Upper lobe of left lung (tissue), 6 donors: Measurements from ENCODE around the gene CLDN19. TPM values are rescaled to one million over a fixed set of nuclear protein-coding genes. Genes with fewer than 3 reads are reported as not detected.
A peak's percentile ranks its signal among the peaks of the same experiment; 100 is the strongest.

Experiments
- ATAC-seq, 2 donors: fragments of 200-7000 bp; cut with Tn5 transposase; one replicate each; pipeline ENCODE4 v1.9.1; 2022; ENCODE audit warnings: mild to moderate bottlenecking in 2 of 2, moderate library complexity in 2 of 2; ENCODE audit not compliant: low FRiP score in 2 of 2
- DNase-seq, 2 donors: peaks; one replicate each; pipeline ENCODE4 v3.0.0-alpha.2; 2019 to 2020
- H3K27ac ChIP-seq, 4 donors: fragments of 200-600 bp; sonication (generic); one replicate each; pipeline ENCODE4 v1.5.1; 2016 to 2019
- H3K27me3 ChIP-seq, 4 donors: fragments of 200-600 bp; sonication (generic); one replicate each; pipeline ENCODE4 v1.5.1; 2017 to 2019
- H3K36me3 ChIP-seq, 4 donors: fragments of 200-600 bp; sonication (generic); one replicate each; pipeline ENCODE4 v1.5.1; 2016 to 2019
- H3K4me1 ChIP-seq, 4 donors: fragments of 200-600 bp; sonication (generic); one replicate each; pipeline ENCODE4 v1.5.1; 2018 to 2019
- H3K4me3 ChIP-seq, 4 donors: fragments of 200-600 bp; sonication (generic); one replicate each; pipeline ENCODE4 v1.5.1; 2017 to 2019; ENCODE audit warnings: mild to moderate bottlenecking in 2 of 4, moderate library complexity in 1 of 4
- H3K9me3 ChIP-seq, 4 donors: fragments of 200-600 bp; sonication (generic); one replicate each; pipeline ENCODE4 v1.5.1; 2018 to 2019
- CTCF ChIP-seq, 6 experiments: fragments of 450-650 bp in 4 of 6; fragments of 200-600 bp in 2 of 6; sonication (generic) in 2 of 6; IDR thresholded peaks; one replicate each; pipeline ENCODE4 v1.5.1; 2016 to 2019; ENCODE audit warnings: antibody characterized with exemption in 6 of 6
- EP300 ChIP-seq, 4 donors: sonication (generic); formaldehyde crosslinking; IDR thresholded peaks; one replicate each; pipeline ENCODE4 v1.5.1; 2017; ENCODE audit warnings: antibody characterized with exemption in 4 of 4, control low read depth in 2 of 4
- POLR2A ChIP-seq, 4 donors: fragments of 450-650 bp; IDR thresholded peaks; one replicate each; pipeline ENCODE4 v1.5.1; 2016 to 2017; ENCODE audit warnings: antibody characterized with exemption in 4 of 4, mild to moderate bottlenecking in 2 of 4
- POLR2AphosphoS5 ChIP-seq, 2 donors: sonication (generic); formaldehyde crosslinking; IDR thresholded peaks; one replicate each; pipeline ENCODE4 v1.5.1; 2017; ENCODE audit warnings: antibody characterized with exemption in 2 of 2
- WGBS, 2 donors: methylation state at CpG; one replicate each; pipeline ENCODE4 v1.1.5; 2017 to 2018; 5-methylcytosine and 5-hydroxymethylcytosine counted together
- total RNA-seq, 6 donors: library from RNA; depleted of rRNA in 4 of 6; stranded (reverse); fragments of >200 nt in 4 of 6; gene quantifications; one replicate each; pipeline versions ENCODE4 v1.1.0 to v1.2.1, GENCODE V29; 2016 to 2021
- donor health status: DM: no; HTN: no; CAD: no; lungs with moderate emphysema.
- donor health status: DM: no; HTN: yes; CAD: no; lungs with severe emphysema.

The CLDN19 gene
- total RNA-seq, 6 donors from 2014 or later: not detected

- peak in 1 of 2 donors; percentile 63 for DNase-seq
- 77 to 90% methylated on average over 5 to 18 of the region's 21 CpGs for WGBS, 2 donors
Measured at GRCh38 chr1:42737986-42738677, 1.9 kb downstream of the CLDN19 start.

GRCh38 chr1:42737257-42737656 lies 2.8 kb downstream of the CLDN19 start:
- TF ChIP-seq POLR2A (IDR thresholded peaks at IDR 0.05) (no peak), EP300 (IDR thresholded peaks at IDR 0.05) (no peak), POLR2AphosphoS5 (IDR thresholded peaks at IDR 0.05) (no peak), CTCF (IDR thresholded peaks at IDR 0.05) (no peak)
- Histone ChIP-seq H3K9me3 (no peaks in the 10 kb centered on the region), H3K36me3 (no peaks in the 10 kb centered on the region), H3K27me3 (no peaks in the 10 kb centered on the region), H3K4me3 (no peak overlapping the region), H3K27ac (no peak overlapping the region), H3K4me1 (no peaks in the 10 kb centered on the region)
- ATAC-seq (peak in 1 of 2 donors; percentile 31), DNase-seq (peak in 1 of 2 donors; percentile 36)
- 27 to 37% methylated on average over 3 to 5 of the region's 5 CpGs for WGBS, 2 donors

More at GRCh38 chr1:42737986-42738677, 1.9 kb downstream of the CLDN19 start:
- Histone ChIP-seq H3K4me1 (no peaks in the 10 kb centered on the region), H3K9me3 (no peaks in the 10 kb centered on the region), H3K4me3 (no peak overlapping the region), H3K27me3 (no peaks in the 10 kb centered on the region), H3K36me3 (no peaks in the 10 kb centered on the region), H3K27ac (no peak overlapping the region)
- TF ChIP-seq POLR2A (IDR thresholded peaks at IDR 0.05): no peak
- TF ChIP-seq CTCF (IDR thresholded peaks at IDR 0.05): no peak
- TF ChIP-seq POLR2AphosphoS5 (IDR thresholded peaks at IDR 0.05): no peak
- no peak for ATAC-seq

GRCh38 chr1:42736571-42737200 lies 3.4 kb downstream of the CLDN19 start:
- H3K36me3 ChIP-seq: no peaks in the 10 kb centered on the region

GRCh38 chr1:42736152-42736551 lies 3.9 kb downstream of the CLDN19 start:
- no peak overlapping the region for H3K4me3 ChIP-seq
- H3K36me3 ChIP-seq: no peaks in the 10 kb centered on the region
- WGBS, 2 donors: 75 to 100% methylated on average over 2 to 4 of the region's 4 CpGs
- no peaks in the 10 kb centered on the region for H3K9me3 ChIP-seq
- ATAC-seq (peak in 1 of 2 donors; percentile 29), DNase-seq (no peak)
- no peaks in the 10 kb centered on the region for H3K4me1 ChIP-seq
- no peak for TF ChIP-seq EP300 (IDR thresholded peaks at IDR 0.05)
- no peak for TF ChIP-seq POLR2AphosphoS5 (IDR thresholded peaks at IDR 0.05)
- no peak for TF ChIP-seq POLR2A (IDR thresholded peaks at IDR 0.05)
- no peak for TF ChIP-seq CTCF (IDR thresholded peaks at IDR 0.05)
- no peaks in the 10 kb centered on the region for H3K27me3 ChIP-seq
- no peak overlapping the region for H3K27ac ChIP-seq

More at GRCh38 chr1:42736571-42737200, 3.4 kb downstream of the CLDN19 start:
- Histone ChIP-seq H3K27ac (no peak overlapping the region), H3K27me3 (no peaks in the 10 kb centered on the region), H3K4me1 (no peaks in the 10 kb centered on the region), H3K9me3 (no peaks in the 10 kb centered on the region), H3K4me3 (no peak overlapping the region)
- DNase-seq (no peak), ATAC-seq (no peak)
- WGBS, 2 donors: 92 to 93% methylated on average over 8 of the region's 8 CpGs
- TF ChIP-seq CTCF (IDR thresholded peaks at IDR 0.05) (no peak), POLR2A (IDR thresholded peaks at IDR 0.05) (no peak), POLR2AphosphoS5 (IDR thresholded peaks at IDR 0.05) (no peak), EP300 (IDR thresholded peaks at IDR 0.05) (no peak)
